HEK293 (cell line): Measurements from ENCODE around the gene USP8.
"Not testable (repeated sequence)": the region's sequence is repeated elsewhere in the genome, so short reads cannot be mapped to it uniquely, and the experiment has no call there.

Experiments used
- CTCF ChIA-PET: fragments of 350-600 bp; formaldehyde crosslinking; extraction: SDS; loops from one replicate; lab custom pipeline; 2021; ENCODE audit warnings: antibody characterized with exemption; lab: Yijun Ruan, JAX
- POLR2A ChIA-PET: fragments of 300-600 bp; formaldehyde crosslinking; extraction: SDS; loops from one replicate; lab custom pipeline; 2020; ENCODE audit warnings: antibody characterized with exemption, inconsistent platforms; lab: Yijun Ruan, JAX
- H3K27ac ChIP-seq: fragments of 200-500 bp; sonication (Bioruptor generic); 2 replicates; pipeline ENCODE4 v1.5.1; 2014; ENCODE audit warnings: low read depth, low read length, control low read depth, inconsistent platforms; ENCODE audit errors: extremely low read depth
- H3K36me3 ChIP-seq, 2 experiments: fragments of 200-500 bp in 1 of 2; sonication (Bioruptor generic) in 1 of 2; 1 replicate in 1 of 2; 2 replicates in 1 of 2; pipeline ENCODE4 v1.5.1; 2014 to 2017; ENCODE audit warnings: inconsistent platforms in 2 of 2, low read length in 2 of 2; ENCODE audit not compliant: control insufficient read depth in 2 of 2, insufficient read depth in 1 of 2
- H3K4me1 ChIP-seq: fragments of 200-500 bp; sonication (Bioruptor generic); 2 replicates; pipeline ENCODE4 v1.5.1; 2014; ENCODE audit warnings: mild to moderate bottlenecking, low read length, inconsistent platforms; ENCODE audit not compliant: control insufficient read depth, insufficient read depth
- H3K4me3 ChIP-seq: 2 replicates; pipeline ENCODE4 v1.5.1; 2011; ENCODE audit warnings: low read depth, mild to moderate bottlenecking, control low read depth, low read length, moderate library complexity
- H3K9me3 ChIP-seq: fragments of 200-500 bp; sonication (Bioruptor generic); 2 replicates; pipeline ENCODE4 v1.5.1; 2014; ENCODE audit warnings: low read depth, low read length, inconsistent platforms; ENCODE audit not compliant: control insufficient read depth, insufficient read depth
- EGR2 ChIP-seq: fragments of 450-650 bp; formaldehyde crosslinking; IDR thresholded peaks from 2 replicates; pipeline ENCODE4 v1.5.1; 2016; ENCODE audit warnings: low read depth, missing biosample characterization, missing genetic modification characterization
- KLF8 ChIP-seq: fragments of 450-650 bp; formaldehyde crosslinking; IDR thresholded peaks from 2 replicates; pipeline ENCODE4 v1.5.1; 2016; ENCODE audit warnings: missing biosample characterization, missing genetic modification characterization
- KLF9 ChIP-seq: fragments of 450-650 bp; formaldehyde crosslinking; IDR thresholded peaks from 2 replicates; pipeline ENCODE4 v1.5.1; 2016; ENCODE audit warnings: missing biosample characterization, missing genetic modification characterization, low read depth
- SP3 ChIP-seq: fragments of 450-650 bp; formaldehyde crosslinking; IDR thresholded peaks from 2 replicates; pipeline ENCODE4 v1.5.1; 2016; ENCODE audit warnings: missing biosample characterization, missing genetic modification characterization
- ZBTB21 ChIP-seq: fragments of 450-650 bp; formaldehyde crosslinking; IDR thresholded peaks from 2 replicates; pipeline ENCODE4 v1.5.1; 2017; ENCODE audit warnings: missing biosample characterization, missing genetic modification characterization
- ZBTB7A ChIP-seq: fragments of 450-650 bp; formaldehyde crosslinking; IDR thresholded peaks from 2 replicates; pipeline ENCODE4 v1.5.1; 2016; ENCODE audit warnings: low read depth, missing biosample characterization, missing genetic modification characterization
- ZFP69B ChIP-seq: fragments of 450-650 bp; formaldehyde crosslinking; IDR thresholded peaks from 2 replicates; pipeline ENCODE4 v1.5.1; 2016; ENCODE audit warnings: missing biosample characterization, missing genetic modification characterization
- ZNF140 ChIP-seq: fragments of 450-650 bp; formaldehyde crosslinking; IDR thresholded peaks from 2 replicates; pipeline ENCODE4 v1.5.1; 2016; ENCODE audit warnings: missing biosample characterization, missing genetic modification characterization
- ZNF155 ChIP-seq: fragments of 450-650 bp; formaldehyde crosslinking; IDR thresholded peaks from 2 replicates; pipeline ENCODE4 v1.5.1; 2016; ENCODE audit warnings: missing biosample characterization, missing genetic modification characterization
- ZNF521 ChIP-seq: fragments of 450-650 bp; formaldehyde crosslinking; IDR thresholded peaks from 2 replicates; pipeline ENCODE4 v1.5.1; 2017; ENCODE audit warnings: missing biosample characterization, mild to moderate bottlenecking, missing genetic modification characterization
- ZNF664 ChIP-seq: fragments of 450-650 bp; formaldehyde crosslinking; IDR thresholded peaks from 2 replicates; pipeline ENCODE4 v1.5.1; 2016; ENCODE audit warnings: missing biosample characterization, missing genetic modification characterization
- ZNF747 ChIP-seq: fragments of 450-650 bp; formaldehyde crosslinking; IDR thresholded peaks from 2 replicates; pipeline ENCODE4 v1.5.1; 2016; ENCODE audit warnings: missing biosample characterization, missing genetic modification characterization
- TF ChIP-seq, protein P1 (sequence below): fragments of 450-650 bp; formaldehyde crosslinking; IDR thresholded peaks from 2 replicates; pipeline ENCODE4 v1.5.1; 2017; ENCODE audit warnings: missing biosample characterization, missing genetic modification characterization
- TF ChIP-seq, protein P2 (sequence below): fragments of 450-650 bp; formaldehyde crosslinking; IDR thresholded peaks from 2 replicates; pipeline ENCODE4 v1.5.1; 2017; ENCODE audit warnings: missing biosample characterization, missing genetic modification characterization
- TF ChIP-seq, protein P3 (sequence below): fragments of 450-650 bp; formaldehyde crosslinking; IDR thresholded peaks from 2 replicates; pipeline ENCODE4 v1.5.0; 2017; ENCODE audit warnings: missing biosample characterization, missing genetic modification characterization, borderline replicate concordance

Gene USP8

DNA sequence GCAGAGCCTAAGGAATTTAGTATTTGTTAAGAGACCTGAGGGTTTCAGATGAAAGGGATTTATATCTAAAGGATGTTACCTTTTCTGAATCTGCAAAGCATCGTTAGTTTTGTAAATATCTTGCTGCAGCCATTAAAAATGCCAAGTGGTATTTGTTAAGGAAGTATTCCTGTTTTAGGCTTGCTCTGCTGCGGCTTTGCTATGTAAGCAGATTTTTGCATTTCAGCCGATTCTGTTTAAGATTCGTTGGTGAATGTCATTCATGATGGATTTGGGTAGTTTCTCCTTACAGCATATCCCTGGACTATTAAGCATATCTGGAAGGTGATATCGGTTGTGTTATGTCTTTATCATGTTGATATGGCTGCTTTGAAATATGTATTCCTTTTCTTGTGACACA lies 1.0 kb downstream of the USP8 start:
- no peak for TF ChIP-seq ZBTB7A (tag by site-specific recombination)
- TF ChIP-seq ZNF664 (tag by site-specific recombination), result no peak
- no peak for TF ChIP-seq ZNF140 (tag by site-specific recombination)
- TF ChIP-seq, protein P1, sequence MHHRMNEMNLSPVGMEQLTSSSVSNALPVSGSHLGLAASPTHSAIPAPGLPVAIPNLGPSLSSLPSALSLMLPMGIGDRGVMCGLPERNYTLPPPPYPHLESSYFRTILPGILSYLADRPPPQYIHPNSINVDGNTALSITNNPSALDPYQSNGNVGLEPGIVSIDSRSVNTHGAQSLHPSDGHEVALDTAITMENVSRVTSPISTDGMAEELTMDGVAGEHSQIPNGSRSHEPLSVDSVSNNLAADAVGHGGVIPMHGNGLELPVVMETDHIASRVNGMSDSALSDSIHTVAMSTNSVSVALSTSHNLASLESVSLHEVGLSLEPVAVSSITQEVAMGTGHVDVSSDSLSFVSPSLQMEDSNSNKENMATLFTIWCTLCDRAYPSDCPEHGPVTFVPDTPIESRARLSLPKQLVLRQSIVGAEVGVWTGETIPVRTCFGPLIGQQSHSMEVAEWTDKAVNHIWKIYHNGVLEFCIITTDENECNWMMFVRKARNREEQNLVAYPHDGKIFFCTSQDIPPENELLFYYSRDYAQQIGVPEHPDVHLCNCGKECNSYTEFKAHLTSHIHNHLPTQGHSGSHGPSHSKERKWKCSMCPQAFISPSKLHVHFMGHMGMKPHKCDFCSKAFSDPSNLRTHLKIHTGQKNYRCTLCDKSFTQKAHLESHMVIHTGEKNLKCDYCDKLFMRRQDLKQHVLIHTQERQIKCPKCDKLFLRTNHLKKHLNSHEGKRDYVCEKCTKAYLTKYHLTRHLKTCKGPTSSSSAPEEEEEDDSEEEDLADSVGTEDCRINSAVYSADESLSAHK, result no peak
- no peak for TF ChIP-seq SP3 (tag by site-specific recombination)
- no peak for TF ChIP-seq KLF8
- no peak for TF ChIP-seq ZNF747
- TF ChIP-seq, protein P2, sequence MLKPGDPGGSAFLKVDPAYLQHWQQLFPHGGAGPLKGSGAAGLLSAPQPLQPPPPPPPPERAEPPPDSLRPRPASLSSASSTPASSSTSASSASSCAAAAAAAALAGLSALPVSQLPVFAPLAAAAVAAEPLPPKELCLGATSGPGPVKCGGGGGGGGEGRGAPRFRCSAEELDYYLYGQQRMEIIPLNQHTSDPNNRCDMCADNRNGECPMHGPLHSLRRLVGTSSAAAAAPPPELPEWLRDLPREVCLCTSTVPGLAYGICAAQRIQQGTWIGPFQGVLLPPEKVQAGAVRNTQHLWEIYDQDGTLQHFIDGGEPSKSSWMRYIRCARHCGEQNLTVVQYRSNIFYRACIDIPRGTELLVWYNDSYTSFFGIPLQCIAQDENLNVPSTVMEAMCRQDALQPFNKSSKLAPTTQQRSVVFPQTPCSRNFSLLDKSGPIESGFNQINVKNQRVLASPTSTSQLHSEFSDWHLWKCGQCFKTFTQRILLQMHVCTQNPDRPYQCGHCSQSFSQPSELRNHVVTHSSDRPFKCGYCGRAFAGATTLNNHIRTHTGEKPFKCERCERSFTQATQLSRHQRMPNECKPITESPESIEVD (tag by site-specific recombination), result no peak
- TF ChIP-seq ZNF155 (tag by site-specific recombination), result no peak
- no peak for TF ChIP-seq ZNF521
- CTCF ChIA-PET, result interaction anchor here (0.7 kb wide), 1 partner anchor 209 kb away, joined by 3 read pairs; no protein-coding TSS in a partner anchor
- Histone ChIP-seq H3K4me1 (peaks cover 3% of the 10 kb centered on the region; the same call in 1 of the 2 replicates), H3K36me3 (peaks cover 0 to 10% of the 10 kb centered on the region in 2 experiments; a peak in 2 of 3 replicates), H3K4me3 (peak overlapping the region; percentile 79), H3K27ac (no peak overlapping the region), H3K9me3 (no peaks in the 10 kb centered on the region)
- POLR2A ChIA-PET, result interaction anchor here (0.7 to 2.1 kb wide), 6 partner anchors 10 to 126 kb away, joined by 3 to 16 read pairs (median 4); partner anchors contain the start of gene GABPB1

DNA sequence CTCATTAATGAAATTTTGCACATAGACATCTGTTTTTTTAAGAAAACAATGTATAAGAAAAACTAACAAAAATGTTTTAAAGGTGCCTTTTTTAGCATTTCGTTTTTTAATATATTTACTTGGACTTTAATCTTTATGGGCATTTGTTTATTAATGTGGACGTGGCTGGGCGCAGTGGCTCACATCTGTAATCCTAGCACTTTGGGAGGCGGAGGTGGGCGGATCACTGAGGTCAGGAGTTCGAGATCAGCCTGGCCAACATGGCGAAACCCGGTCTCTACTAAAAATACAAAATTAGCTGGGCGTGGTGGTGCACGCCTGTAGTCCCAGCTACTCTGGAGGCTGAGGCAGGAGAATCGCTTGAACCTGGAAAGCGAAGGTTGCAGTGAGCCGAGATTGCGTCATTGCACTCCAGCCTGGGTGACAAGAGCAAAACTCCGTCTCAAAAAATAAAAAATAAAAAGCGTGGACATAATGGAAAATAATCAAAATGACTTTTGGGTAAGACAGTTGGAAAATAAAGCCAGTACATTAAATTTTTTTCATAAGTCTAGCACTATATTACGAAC lies 1.6 kb downstream of the USP8 start:
- H3K4me1 ChIP-seq, H3K27ac ChIP-seq, POLR2A ChIA-PET: not testable (repeated sequence)

DNA sequence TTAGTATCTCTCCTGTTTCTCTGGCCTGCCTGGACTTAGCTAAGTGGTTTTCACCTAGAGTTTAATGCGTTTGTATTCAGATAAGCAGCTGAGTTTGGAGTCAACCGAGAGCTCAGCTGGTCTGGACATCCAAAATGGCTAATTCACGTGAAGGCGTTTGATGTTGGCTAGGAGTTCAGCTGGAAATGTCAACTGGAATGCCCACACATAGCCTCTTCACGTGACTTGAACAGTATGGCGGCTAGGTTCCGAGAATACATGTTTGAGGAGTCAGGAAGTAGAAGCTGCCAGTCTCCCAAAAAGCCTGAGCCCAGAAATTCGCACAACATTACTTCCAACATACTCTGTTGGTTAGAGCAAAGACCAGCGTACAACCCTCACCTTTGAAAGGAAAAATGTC lies 2.2 kb downstream of the USP8 start:
- Histone ChIP-seq H3K36me3 (peaks cover 0 to 10% of the 10 kb centered on the region in 2 experiments; a peak in 2 of 3 replicates), H3K4me3 (no peak overlapping the region), H3K27ac (no peak overlapping the region), H3K4me1 (peaks cover 3% of the 10 kb centered on the region; the same call in 1 of the 2 replicates), H3K9me3 (no peaks in the 10 kb centered on the region)
- ChIA-PET POLR2A (no interaction called here), CTCF (interaction anchor here (0.6 kb wide), 1 partner anchor 77 kb away, joined by 3 read pairs; no protein-coding TSS in a partner anchor)
- TF ChIP-seq ZFP69B (tag by site-specific recombination) (no peak), KLF8 (no peak), KLF9 (tag by site-specific recombination) (no peak), ZBTB21 (tag by site-specific recombination) (no peak)
- TF ChIP-seq, protein P3, sequence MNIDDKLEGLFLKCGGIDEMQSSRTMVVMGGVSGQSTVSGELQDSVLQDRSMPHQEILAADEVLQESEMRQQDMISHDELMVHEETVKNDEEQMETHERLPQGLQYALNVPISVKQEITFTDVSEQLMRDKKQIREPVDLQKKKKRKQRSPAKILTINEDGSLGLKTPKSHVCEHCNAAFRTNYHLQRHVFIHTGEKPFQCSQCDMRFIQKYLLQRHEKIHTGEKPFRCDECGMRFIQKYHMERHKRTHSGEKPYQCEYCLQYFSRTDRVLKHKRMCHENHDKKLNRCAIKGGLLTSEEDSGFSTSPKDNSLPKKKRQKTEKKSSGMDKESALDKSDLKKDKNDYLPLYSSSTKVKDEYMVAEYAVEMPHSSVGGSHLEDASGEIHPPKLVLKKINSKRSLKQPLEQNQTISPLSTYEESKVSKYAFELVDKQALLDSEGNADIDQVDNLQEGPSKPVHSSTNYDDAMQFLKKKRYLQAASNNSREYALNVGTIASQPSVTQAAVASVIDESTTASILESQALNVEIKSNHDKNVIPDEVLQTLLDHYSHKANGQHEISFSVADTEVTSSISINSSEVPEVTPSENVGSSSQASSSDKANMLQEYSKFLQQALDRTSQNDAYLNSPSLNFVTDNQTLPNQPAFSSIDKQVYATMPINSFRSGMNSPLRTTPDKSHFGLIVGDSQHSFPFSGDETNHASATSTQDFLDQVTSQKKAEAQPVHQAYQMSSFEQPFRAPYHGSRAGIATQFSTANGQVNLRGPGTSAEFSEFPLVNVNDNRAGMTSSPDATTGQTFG (tag by site-specific recombination), result no peak

More for the DNA sequence above, 1.6 kb downstream of the USP8 start:
- H3K9me3 ChIP-seq, CTCF ChIA-PET: not testable (repeated sequence)
- peak; percentile 29; the same call in 1 of the 2 replicates for TF ChIP-seq EGR2
- Histone ChIP-seq H3K4me3 (peak overlapping the region; percentile 79), H3K36me3 (peaks cover 0 to 10% of the 10 kb centered on the region in 2 experiments; a peak in 2 of 3 replicates)
